Left ventricle myocardium inferior (tissue), 1 donor: ENCODE data around the gene KIAA1217. TPM values are rescaled to one million over a fixed set of nuclear protein-coding genes. Genes with fewer than 3 reads are reported as not detected.

Source experiments
- DNase-seq: peaks from one replicate; pipeline ENCODE4 v3.0.0-alpha.2; 2020
- H3K27ac ChIP-seq: fragments of 200-600 bp; replicated peaks from 2 replicates; pipeline ENCODE4 v1.8.0; 2021
- H3K27me3 ChIP-seq: fragments of 200-600 bp; 2 replicates; pipeline ENCODE4 v1.8.0; 2021; ENCODE audit warnings: low read depth
- H3K36me3 ChIP-seq: fragments of 200-600 bp; 2 replicates; pipeline ENCODE4 v1.8.0; 2021
- H3K4me1 ChIP-seq: fragments of 200-600 bp; 2 replicates; pipeline ENCODE4 v1.8.0; 2021
- H3K4me3 ChIP-seq: fragments of 200-600 bp; 2 replicates; pipeline ENCODE4 v1.8.0; 2021; ENCODE audit warnings: mild to moderate bottlenecking, moderate library complexity
- H3K9me3 ChIP-seq: fragments of 200-600 bp; replicated peaks from 2 replicates; pipeline ENCODE4 v1.8.0; 2021
- intact Hi-C: fragments of 100-400 bp; cut with micrococcal nuclease; formaldehyde crosslinking; loops from one replicate; pipeline ENCODE4 v1.11.0; 2022
- total RNA-seq: library from RNA; stranded (reverse); fragmentation: NEBNext Ultra II Directional; extraction: Animal tissue kit (Norgen Biotek cat#: 25700); gene quantifications from one replicate; pipeline ENCODE4 v1.2.1, GENCODE V29; 2021
- TF ChIP-seq, protein P1 (sequence below): fragments of 200-600 bp; IDR thresholded peaks from 2 replicates; pipeline ENCODE4 v1.8.0; 2021; ENCODE audit warnings: antibody characterized with exemption, mild to moderate bottlenecking, borderline replicate concordance
- donor health status: DM: no; HTN: yes; CAD: no; lungs with severe emphysema.

KIAA1217 gene
- total RNA-seq, 1 donor from 2014 or later = 30.2 TPM

DNA sequence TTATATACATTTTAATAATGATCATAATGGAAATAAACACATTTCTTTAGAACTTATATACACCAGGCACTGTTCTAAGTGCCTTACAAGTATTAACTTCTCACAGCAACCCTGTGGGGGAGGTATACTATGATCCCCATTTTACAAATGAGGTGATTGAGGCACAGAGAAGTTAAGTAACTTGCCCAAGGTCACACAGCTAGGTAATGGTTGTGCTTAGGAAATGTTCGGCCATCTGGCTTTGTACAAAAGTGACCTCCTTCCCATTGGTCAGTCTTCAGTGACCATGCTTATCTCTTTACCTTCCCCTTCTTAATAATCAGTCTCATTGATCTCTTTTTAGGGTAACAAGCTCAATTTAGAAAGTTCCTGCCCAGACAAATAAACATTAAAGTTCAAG is 158.8 kb downstream of the KIAA1217 start:
- no peak for DNase-seq
- intact Hi-C loops = loop anchor here (10.0 kb wide), 1 partner anchor 373 kb away; no protein-coding TSS in a partner anchor
- Histone ChIP-seq H3K4me1 (peaks cover 16% of the 10 kb centered on the region), H3K27me3 (no peaks in the 10 kb centered on the region), H3K9me3 (no peaks in the 10 kb centered on the region), H3K27ac (no peak overlapping the region), H3K36me3 (peaks cover 7% of the 10 kb centered on the region), H3K4me3 (no peak overlapping the region)
- TF ChIP-seq, protein P1, sequence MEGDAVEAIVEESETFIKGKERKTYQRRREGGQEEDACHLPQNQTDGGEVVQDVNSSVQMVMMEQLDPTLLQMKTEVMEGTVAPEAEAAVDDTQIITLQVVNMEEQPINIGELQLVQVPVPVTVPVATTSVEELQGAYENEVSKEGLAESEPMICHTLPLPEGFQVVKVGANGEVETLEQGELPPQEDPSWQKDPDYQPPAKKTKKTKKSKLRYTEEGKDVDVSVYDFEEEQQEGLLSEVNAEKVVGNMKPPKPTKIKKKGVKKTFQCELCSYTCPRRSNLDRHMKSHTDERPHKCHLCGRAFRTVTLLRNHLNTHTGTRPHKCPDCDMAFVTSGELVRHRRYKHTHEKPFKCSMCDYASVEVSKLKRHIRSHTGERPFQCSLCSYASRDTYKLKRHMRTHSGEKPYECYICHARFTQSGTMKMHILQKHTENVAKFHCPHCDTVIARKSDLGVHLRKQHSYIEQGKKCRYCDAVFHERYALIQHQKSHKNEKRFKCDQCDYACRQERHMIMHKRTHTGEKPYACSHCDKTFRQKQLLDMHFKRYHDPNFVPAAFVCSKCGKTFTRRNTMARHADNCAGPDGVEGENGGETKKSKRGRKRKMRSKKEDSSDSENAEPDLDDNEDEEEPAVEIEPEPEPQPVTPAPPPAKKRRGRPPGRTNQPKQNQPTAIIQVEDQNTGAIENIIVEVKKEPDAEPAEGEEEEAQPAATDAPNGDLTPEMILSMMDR = no peak

DNA sequence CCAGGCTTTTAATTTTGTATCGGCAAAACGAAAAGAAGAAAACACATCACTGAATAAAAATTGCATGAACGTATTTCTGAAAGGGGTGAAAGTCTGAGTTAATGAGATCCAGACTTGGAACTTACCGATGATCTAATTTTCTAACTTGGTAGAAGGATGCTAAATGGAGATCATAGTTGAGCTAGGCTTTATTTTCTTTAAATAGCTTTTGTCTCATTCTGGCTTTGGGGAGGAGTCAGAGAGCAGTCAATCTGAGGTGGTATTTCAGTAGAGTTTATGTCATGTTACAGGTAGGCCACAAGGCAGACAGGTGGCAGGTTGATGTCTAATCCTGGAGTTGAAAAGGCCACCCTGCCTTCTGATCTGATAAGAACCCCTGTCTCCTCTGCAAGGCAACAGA is 161.9 kb downstream of the KIAA1217 start:
- Histone ChIP-seq H3K27me3 (no peaks in the 10 kb centered on the region), H3K9me3 (no peaks in the 10 kb centered on the region), H3K4me1 (peaks cover 19% of the 10 kb centered on the region), H3K4me3 (no peak overlapping the region), H3K27ac (no peak overlapping the region), H3K36me3 (peaks cover 12% of the 10 kb centered on the region)
- TF ChIP-seq, protein P1 = no peak
- no peak for DNase-seq
- intact Hi-C loops = no loop called here

DNA sequence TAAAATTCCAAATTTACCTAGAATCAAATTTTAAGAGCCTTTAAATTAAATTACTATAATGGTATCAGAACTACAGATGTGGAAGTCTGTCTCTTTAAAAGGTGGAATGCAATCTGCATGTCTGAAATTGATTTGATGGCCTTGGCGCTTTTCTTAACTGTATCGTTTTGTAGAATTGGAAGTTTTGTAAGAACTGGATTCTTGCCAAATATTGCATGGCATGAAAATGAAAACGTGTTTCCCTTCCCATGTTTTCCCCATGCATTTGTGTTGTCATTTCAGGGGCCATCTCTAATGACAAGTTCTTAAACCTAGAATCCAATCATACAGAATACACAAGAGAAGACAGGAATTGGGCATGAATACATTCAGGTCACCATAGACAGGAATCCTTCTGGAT is 162.5 kb downstream of the KIAA1217 start:
- no peaks in the 10 kb centered on the region for H3K9me3 ChIP-seq
- intact Hi-C loops = no loop called here

DNA sequence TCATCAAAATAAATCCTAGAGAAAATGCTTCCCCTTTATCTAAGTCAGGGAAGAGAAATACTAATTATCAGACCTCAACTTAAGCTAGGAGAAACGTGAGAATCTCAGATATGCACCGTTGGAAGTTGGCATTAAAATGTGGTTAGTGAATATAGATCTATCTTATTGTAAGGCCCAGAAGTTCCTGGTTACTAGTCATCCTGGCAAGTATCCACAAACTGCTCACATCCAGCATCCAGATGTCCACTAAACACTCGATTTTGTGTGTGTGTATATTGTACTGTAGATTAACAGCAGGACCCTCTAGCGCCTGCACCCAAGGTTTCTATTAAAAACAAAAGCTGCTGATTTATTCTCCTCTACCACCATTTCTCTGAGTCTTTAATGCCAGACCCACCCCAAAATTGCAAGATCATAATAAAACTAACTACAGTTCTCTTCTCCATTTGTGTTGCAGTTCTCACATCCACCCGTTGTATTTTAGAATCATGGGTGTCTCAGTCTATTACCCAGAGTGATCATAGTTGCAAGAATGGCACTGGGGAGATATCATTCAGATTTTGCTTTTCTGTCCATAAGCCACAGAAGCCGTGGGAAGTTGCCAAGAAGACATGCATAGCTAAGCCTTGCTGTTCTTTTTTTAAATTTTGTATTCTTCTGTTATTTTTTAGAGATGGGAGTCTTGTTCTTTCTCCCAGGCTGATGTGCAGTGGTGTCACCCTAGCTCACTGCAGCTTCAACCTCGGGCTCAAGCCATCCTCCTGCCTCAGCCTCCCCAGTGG is 165.4 kb downstream of the KIAA1217 start:
- intact Hi-C loops = no loop called here
- TF ChIP-seq, protein P1 = no peak
- peaks cover 5% of the 10 kb centered on the region for H3K36me3 ChIP-seq
- H3K9me3 ChIP-seq = no peaks in the 10 kb centered on the region
- peaks cover 19% of the 10 kb centered on the region for H3K4me1 ChIP-seq
- H3K4me3 ChIP-seq = no peak overlapping the region
- H3K27ac ChIP-seq = no peak overlapping the region
- DNase-seq = no peak
- H3K27me3 ChIP-seq = no peaks in the 10 kb centered on the region

More for the DNA sequence above, 162.5 kb downstream of the KIAA1217 start:
- Histone ChIP-seq H3K4me3 (no peak overlapping the region), H3K27me3 (no peaks in the 10 kb centered on the region), H3K4me1 (peaks cover 19% of the 10 kb centered on the region), H3K36me3 (peaks cover 12% of the 10 kb centered on the region), H3K27ac (no peak overlapping the region)
- no peak for DNase-seq
- TF ChIP-seq, protein P1 = no peak

DNA sequence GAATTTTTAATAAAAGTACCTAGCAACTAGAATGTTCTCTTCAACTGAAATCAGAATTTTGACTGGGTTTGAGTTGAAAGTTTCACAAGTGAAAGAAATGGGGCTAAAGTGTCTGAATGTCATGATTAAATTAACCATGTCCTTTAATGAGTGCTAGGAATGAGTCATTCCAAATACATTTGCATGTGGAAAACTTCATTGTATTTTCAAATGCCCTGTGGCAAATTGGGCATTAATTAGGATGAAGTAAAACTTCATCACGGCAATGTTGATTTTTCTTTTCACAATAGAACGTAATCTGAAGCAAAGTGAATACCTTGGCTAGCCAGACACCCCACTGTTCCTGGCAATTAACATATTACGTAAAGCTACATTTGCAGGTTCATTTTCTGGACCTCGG is 166.6 kb downstream of the KIAA1217 start:
- no peaks in the 10 kb centered on the region for H3K9me3 ChIP-seq
- no peak overlapping the region for H3K27ac ChIP-seq
- H3K4me3 ChIP-seq = no peak overlapping the region
- intact Hi-C loops = no loop called here
- TF ChIP-seq, protein P1 = no peak
- no peaks in the 10 kb centered on the region for H3K27me3 ChIP-seq
- H3K36me3 ChIP-seq = peaks cover 5% of the 10 kb centered on the region
- no peak for DNase-seq
- peaks cover 16% of the 10 kb centered on the region for H3K4me1 ChIP-seq
